HuH-7.5 (cell line): ENCODE data around the gene MAP3K6.

Source experiments
- DNase-seq: peaks from one replicate; pipeline ENCODE4 v3.0.0; 2011; ENCODE audit warnings: low spot score

MAP3K6 gene

DNA sequence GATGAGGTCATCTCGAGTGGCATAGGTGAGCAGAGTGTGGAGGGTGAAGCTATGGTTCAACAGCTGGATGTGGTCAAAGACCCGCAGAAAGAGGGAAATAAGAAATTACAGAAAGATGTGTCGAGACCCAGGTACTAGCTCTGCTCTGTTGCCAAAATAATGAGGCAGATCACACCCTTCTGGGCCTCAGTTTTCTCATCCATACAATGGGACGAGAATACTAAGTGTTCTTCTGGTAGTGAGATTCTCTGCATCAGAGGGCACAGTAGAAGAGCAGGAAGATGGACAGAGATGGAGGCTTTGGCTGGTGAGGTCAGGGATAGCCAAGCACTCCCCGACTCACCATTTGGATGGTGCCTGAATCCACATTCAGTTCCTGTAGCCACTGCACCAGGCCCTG is 11.1 kb downstream of the MAP3K6 start:
- no peak for DNase-seq

DNA sequence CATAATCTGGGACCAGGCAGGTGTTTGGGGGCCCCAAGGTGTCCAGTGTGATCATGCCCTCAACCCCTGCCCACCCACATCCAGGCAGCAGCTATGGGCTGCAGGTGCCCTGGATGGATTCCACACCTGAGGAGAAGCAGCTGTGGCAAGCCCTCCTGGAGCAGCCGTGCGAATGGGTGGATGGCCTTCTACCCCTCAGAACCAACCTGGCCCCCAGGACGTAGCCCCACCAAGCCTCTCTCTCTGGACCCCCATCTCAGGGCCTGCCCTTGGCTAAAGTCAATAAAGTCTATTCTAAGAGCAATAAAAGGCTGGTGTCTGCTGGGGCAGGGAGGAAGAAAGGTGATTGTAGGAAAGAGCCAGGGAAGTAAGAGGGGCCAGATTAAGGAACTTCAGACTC is 13.1 kb downstream of the MAP3K6 start:
- DNase-seq = no peak

DNA sequence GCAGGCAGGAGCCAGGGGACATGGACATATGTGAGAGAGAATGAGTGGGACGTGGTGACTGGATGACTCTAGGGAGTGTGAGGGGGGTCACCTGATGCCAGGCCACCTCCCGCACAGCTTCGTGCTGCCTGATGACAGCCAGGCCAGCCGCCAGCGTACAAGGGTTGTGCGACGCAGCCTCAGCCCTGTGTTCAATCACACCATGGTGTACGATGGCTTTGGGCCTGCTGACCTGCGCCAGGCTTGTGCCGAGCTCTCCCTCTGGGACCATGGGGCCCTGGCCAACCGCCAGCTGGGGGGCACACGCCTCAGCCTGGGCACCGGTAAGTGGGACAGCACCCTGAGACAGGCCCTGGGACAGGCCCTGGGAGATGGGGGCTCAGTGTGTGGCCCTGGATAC is 13.6 kb downstream of the MAP3K6 start:
- DNase-seq = no peak

DNA sequence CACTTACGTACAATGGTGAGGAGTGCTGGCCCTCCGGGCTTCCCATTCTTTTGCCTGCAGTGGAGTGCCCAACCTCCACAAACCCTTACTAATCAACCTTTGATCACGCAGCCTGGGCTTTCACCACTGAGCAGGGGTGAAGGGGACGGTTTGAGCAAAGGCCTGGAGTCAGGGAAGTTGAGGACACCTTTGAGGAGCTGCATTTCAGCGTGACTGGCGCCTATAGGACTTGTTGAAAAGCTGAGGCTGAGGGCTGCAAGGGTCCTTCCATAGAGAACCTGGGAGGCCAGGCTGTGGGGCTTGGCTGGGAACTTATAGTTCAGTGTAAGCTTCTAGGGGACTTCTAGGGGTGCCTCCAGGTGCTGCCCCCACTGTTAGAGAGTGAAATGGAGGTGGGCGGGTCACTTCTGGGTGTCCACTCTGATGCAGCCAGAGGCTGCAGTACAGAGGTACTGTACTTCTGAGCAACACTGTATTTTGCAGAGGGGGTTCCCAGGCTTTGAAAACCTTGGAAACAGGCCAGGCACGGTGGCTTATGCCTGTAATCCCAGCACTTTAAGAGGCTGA is 15.1 kb downstream of the MAP3K6 start:
- no peak for DNase-seq

DNA sequence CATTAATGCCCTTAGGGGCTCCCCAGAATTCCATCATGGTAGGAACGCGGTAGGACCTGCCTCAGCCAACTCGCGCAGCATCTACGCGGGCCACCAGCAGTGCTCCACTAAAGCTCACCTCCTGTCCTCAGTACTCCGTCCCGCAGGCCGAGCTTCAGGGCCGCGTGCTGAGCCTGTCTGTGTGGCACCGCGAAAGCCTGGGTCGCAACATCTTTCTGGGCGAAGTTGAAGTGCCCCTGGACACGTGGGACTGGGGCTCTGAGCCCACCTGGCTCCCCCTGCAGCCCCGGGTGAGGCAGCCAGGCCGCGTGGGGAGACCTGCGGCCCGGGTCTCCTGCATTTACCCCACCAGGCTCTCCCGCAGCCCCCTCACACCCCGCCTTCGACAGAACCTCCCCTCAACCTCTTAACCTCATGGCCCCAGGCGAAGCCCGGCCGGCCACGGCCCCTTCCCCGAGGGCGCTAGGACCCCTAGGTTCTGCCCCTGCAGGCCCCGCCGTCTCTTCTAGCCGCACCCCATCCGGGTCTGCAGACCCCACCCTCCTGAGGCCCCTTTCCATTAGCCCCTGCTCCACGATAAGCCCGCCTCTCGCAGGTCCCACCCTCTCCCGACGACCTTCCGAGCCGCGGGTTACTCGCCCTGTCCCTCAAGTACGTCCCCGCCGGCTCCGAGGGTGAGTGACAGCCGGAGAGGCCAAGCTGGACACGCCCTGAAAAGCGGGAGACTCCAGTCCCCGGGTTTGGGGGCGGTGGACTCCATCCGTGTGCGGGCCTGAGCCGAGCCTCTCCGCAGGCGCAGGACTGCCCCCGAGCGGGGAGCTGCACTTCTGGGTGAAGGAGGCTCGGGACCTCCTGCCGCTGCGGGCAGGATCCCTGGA is 15.9 kb downstream of the MAP3K6 start:
- peak; percentile 90 for DNase-seq

DNA sequence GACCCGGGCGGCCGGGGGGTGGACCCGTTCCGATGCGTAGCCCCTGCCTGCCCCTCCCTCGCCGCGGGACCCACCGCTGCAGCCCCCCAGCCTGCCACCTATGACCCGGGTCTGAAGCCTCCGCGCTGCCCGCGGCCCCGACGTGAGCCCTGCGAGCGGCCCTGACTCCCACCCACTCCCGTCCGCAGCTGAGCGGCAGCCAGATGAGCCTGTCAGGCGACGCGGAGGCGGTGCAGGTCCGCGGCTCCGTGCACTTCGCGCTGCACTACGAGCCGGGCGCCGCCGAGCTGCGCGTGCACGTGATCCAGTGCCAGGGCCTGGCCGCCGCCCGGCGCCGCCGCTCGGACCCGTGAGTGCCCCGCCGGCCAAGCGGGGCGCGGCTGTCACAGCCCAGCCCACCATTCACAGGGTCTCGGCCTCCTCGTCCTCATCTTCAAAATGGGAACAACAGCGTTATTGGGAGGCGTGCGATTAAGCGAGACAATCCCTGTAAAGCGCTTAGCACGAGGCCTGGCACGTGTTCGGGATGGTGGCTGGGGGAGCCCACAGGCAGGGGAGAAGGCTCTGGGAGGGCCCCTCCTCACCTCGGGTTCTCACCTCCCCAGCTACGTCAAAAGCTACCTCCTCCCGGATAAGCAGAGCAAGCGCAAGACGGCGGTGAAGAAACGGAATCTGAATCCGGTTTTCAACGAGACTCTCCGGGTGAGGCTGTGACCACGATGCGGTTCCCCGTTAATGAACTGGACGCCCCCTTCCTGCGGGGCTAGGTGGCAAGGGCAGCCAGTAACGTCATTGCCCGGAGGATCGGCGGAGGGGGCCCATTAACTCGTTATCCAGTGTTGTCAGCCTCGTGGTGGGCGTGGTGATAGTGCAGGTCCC is 16.7 kb downstream of the MAP3K6 start:
- peak; percentile 93 for DNase-seq

DNA sequence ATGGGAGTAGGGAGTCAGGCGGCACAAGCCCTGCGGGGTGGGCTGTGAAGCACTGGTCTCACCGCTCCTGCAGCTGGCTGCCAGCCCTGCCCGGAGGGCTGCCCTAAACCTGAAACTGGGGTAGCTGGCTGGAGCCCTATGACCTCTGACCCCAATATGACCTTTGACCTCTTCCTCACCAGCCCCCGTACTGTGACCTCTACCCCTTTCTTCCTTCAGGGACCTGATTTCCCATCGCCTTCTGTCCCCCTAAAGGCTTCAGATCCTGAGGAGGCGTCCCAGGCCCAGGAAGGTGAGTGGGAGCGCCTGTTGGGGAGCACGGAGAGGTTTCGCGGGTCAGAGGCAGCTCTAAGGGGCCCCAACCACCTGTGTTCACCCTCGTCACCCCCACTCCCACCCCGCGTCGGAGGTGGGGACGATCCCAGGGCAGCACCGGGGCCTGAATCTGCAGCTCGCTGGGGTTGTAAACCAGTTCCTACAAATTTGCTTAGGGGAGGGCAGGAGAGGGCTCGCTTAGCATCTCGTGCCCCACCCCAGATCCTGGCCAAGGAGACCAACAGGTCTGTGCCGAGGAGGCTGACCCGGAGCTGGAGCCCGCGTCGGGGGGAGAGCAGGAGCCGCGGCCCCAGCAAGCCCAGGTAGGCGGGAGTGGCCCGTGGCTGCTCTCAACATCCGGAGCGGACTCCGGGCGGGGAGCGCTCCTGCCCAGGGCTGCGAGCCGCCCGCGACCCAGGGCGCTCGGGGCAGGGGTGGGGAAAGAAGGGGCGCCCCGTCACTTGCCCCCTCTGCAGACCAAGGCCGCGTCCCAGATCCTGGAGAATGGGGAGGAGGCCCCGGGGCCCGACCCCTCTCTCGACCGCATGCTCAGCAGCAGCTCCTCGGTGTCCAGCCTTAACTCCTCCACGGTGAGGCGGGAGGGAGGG is 17.6 kb downstream of the MAP3K6 start:
- DNase-seq = peak; percentile 87

DNA sequence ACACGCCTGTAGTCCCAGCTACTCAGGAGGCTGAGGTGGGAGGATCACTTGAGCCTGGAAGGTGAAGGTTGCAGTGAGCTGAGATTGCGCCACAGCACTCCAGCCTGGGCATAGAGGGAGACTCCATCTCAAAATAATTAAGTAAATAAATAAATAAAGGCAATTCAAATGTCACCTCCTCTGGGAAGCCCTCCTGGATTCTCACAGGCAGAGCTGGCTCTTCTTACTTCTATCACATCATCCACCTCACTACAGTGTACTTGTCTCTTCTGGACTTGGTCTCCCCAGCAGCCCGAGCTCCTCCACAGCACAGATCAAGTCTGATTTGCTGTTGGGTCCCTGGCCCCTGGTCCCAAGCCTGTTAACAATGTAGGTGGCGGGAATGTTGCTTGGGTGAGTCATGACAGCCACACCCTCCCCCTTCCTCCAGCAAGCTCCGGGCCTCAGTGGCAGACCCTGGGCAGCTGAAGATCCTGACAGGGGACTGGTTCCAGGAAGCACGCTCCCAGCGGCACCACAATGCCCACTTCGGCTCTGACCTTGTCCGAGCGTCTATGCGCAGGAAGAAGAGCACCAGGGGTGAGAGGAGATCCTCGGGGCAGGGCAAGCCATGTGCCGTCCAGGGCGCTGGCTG is 19.7 kb downstream of the MAP3K6 start:
- no peak for DNase-seq

DNA sequence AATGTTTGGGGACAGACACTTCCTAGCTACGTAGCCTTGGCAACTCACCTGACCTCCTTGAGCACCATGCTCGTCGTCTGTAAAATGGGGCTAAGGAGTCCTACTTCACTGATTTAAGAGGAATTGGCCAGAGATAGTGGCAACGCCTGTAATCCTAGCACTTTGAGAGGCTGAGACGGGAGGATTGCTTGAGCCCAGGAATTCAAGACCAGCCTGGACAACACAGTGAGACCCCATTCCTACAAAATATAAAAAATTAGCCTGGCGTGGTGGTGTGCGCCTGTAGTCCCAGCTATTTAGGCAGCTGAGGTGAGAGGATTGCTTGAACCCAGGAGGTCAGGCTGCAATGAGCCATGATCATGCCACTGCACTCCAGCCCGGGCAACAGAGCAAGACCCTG is 20.4 kb downstream of the MAP3K6 start:
- DNase-seq = no peak

DNA sequence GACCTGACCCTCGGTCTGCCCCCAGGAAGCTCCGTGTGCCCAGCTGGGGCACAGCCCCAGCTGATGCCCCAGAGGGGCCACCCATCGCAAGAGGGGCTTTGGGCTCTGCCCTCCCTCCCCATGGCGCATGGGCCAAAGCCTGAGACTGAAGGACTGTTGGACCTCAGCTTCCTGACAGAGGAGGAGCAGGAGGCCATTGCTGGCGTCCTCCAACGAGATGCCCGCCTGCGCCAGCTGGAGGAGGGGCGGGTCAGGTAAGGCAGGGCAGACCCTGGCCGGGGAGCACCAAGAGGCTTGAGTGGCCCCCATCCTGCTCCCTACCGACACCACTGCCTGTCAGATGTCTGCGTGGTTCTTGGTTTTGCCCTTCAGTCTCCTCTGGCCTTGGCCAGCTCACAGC is 21.5 kb downstream of the MAP3K6 start:
- DNase-seq = no peak

DNA sequence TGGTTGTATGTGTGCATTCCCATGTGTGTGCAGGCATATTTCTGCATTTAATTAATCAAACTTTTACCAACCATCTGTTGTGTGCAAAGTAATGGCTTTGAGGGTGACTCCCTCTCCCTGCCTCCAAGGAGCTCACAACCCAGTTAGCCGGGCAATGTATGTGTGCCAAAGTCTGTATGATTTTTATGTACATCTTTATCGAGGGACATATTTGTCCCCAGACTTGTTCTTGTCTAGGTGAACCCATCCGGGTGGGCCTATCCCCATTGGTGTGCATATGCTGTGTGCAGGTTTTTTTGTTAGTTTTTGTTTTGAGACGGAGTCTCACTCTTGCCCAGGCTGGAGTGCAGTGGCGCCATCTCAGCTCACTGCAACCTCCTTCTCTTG is 23.1 kb downstream of the MAP3K6 start:
- DNase-seq = no peak

DNA sequence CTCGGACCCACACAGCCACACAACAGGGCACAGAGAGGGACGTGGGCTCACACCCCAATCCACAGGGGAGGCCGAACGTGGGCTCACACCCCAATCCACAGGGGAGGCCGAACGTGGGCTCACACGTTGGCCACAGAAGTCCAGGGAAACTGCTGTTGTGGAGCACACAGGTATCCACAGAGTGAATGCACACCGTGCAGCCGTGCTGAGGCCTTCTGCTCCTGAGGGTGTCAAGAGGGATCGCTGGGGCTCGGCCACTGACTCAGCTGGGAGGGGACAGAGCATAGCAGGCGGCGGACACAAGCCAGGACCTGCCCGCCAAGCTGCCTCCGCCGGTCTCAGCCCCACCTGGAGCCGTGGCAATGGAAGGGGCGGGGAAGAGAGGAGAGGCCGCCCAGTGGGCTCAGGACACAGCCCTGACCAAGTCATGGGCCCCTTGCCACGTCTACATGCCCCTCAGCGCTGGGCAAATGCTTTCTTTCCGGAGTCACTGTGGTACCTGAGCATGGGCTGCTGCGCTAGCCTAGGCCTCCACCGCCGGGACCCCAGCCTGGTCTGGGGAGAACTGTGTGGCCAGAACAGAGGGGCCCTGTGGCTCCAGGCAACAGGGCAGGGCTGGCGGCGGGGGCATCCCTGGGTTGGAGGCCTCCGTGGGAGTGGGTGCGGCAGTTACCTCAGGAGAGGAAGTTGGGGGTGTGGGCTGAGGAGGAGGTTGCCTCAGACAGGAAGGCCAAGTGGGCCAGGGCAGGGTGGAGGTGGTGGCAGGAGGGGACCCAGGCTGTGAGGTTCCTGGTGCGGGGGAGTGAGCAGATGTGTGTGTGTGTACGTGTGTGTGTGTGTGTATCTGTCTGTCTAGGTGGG is 23.8 kb downstream of the MAP3K6 start:
- no peak for DNase-seq

DNA sequence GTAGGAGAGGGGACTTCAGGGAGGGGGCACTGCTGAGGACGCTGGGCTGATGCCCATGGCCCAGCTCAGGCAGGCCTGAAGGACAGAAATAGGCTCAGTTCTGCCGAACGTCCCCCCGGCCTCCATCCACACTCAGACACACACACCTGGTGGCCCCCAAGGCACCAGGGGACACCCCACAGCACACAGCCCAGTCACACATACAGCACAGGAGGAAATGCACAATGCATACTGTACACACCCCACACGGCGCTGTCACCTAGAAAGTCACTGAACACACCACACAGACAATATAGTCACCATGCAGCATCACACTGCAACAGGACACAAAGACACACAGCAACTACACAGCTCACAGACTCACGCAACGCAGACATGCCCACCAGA is 24.4 kb downstream of the MAP3K6 start:
- no peak for DNase-seq

DNA sequence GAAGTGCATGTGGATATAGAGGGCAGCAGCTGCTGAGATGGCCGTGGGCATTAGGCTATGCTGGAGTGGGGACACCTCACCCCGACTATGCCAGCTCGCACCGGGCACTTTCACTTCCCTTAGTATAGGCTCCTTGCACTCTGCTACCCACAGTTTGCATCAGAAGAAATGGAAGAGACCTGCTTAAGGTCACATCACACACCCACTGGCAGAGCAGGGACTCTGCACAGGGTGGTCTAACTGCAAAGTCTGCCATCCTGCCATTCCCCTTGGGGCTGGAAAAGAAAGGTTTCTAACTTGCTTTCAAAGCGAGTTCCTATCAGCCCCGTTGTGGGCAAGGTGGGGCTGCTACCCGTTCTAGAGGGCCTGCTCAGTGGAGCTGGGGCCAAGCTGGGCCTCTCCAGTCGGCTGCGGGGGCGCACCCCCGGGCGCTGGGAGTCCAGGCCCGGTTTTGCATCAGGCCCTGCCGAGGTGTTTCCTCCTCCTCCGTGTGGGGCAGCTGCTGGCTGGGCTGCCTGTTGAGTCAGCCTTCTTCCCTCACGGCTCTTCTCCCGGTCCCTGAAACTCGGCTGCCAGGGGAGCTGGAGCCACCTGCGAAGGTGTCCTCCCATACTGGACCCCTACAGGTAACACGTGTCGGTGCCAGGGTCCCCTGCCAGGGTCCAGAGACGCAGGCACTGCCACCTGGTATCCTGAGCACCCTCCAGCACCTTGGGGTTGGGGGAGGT is 25.1 kb downstream of the MAP3K6 start, which contains the start of gene SYTL1:
TSS of gene SYTL1 (plus strand) at position 498 of the 728 bp plus-strand sequence. CDS start 3,313 bp downstream, outside the sequence.
- DNase-seq = no peak

DNA sequence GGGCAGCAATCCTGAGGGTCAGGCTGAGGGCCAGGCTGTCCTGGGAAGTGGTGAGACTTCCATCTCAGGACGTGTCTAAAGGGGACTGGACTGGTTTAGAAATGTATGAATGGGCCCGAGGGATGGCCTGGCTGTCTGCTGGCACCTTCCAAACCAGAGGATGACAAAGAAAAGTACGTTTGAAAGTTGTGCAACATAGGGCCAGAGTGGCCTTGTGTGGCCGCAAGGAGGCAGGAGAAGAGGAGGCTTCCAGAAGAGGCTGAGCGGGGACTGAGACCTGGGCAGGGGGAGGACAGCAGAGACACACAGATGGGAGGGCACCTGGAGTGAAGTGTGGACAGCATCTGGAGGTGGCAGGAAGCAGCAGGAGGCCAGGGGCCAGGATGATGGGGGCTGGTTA is 27.5 kb downstream of the MAP3K6 start:
- DNase-seq = no peak

DNA sequence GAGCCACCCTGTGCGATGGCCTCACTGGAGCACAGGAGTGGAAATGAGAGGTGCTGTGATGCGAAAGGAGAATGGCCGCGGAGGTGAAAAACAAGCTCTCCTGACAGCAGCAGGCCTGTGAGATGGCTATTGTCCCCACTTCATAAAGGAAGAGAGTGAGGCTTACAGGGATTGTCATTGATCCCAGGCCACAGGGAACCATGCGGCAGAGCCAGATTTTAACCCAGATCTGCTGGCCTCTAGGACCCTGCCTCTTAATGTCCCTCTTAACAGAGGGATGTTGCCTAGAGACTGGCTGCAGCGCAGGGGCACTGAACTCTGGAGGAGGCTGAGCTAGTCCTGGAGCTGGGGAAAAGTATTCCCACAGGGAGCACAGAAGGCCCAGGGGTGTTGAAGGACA is 28.0 kb downstream of the MAP3K6 start:
- DNase-seq = no peak

DNA sequence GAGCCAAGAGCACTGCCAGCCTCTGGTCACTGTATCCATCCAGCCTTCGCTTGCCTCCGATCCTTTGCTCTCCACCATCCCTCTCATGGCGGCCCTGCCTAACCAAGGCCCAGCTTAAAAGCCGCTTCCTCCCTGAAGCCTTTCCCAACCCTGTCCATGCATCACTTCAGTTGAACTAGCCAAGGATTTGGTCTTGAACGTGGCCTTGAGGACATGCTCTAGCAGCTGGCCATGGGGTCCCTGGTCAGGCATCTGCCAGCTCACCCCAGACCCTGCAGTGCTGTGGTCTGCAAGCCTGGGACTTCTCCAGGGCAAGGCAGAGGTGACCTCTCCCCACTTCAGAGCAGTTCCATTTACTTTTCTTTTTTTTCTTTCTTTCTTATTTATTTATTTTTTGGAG is 30.0 kb downstream of the MAP3K6 start:
- no peak for DNase-seq

DNA sequence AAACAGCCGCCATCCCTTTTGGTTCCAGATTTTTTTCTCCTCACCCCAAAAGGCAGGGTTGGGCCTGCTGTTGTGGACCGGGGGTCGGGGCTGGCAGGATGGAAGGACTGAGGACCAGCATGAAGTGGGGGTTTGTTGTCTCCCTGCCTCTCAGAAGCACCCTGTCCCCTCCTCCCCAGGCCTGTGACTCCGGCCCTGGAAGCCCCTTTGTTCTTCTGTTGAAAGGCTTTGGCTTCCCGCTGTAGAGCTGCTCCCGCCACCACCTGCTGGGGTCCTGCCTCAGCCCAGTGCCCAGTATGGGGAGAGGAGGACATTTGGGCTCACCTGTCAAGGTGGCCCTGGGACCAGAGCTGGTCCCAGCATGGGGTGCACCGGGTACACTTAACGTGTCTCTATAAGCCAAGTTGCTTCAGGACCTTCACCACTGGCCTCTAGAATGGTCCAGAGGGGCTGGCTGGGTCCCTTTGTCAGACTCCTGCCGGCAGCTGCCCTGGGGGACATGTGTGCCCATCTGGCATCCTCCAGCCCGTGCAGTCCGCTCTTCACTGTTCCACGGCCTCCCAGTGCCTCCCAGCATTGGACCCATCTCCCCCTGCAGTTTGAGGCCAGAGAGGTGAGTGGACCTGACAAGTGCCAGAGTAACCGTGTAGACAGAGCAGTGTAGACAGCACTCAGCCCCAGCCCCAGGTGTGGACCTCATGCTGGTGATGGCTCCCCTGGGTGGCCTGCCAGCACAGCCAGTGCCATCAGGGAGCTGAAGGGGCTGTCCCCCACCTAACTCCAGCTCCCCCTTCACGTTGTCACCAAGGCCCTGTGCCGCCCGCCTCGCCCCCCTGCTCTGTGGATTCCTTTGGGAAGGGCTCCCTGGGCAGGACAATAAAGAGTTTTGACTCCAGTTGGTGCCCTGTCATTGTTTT is 31.0 kb downstream of the MAP3K6 start:
- DNase-seq = no peak
